ENCODE results near the gene CHI3L2. TPM values are rescaled to one million over a fixed set of nuclear protein-coding genes. Genes with fewer than 3 reads are reported as not detected.

The CHI3L2 gene
- total and polyA plus RNA-seq, 10 of the 15 experiments (the other 5 are each of a cell fraction or from before 2014, with no cell fraction given): 37.1 to 508 (median 98.3) TPM

GRCh38 chr1:111285879-111286278 is 58.4 kb downstream of the CHI3L2 start:
- FAIRE-seq (no peak), ATAC-seq (no peak), DNase-seq (ENCODE audit: low read depth, low spot score) (no peak)
- CTCF ChIA-PET: no interaction called here
- in situ Hi-C loops (cut with MboI) (no loop called here), intact Hi-C loops (cut with micrococcal nuclease; ENCODE audit: unreplicated experiment) (no loop called here)
- Histone ChIP-seq H2AFZ (ENCODE audit: control insufficient read depth, low read depth, low read length) (no peak overlapping the region), H3K9ac (ENCODE audit: control insufficient read depth, insufficient read depth, low read length) (no peak overlapping the region), H4K20me1 (ENCODE audit: control insufficient read depth, insufficient read depth) (no peaks in the 10 kb centered on the region), H3K4me3 (no peak overlapping the region), H3K4me1 (ENCODE audit: control insufficient read depth, insufficient read depth, low read length) (no peaks in the 10 kb centered on the region), H3K4me2 (ENCODE audit: control insufficient read depth, insufficient read depth) (no peak overlapping the region), H3K27me3 (replicated peaks in 1 of 2; ENCODE audit: control insufficient read depth in 2 of 2, insufficient read depth in 2 of 2, low read length in 1 of 2) (peaks cover 0 to 6% of the 10 kb centered on the region in 2 experiments; a peak in 1 of 4 replicates), H3K27ac (ENCODE audit: control insufficient read depth, insufficient read depth) (no peak overlapping the region), H3K79me2 (ENCODE audit: control insufficient read depth, insufficient read depth, low read length) (no peaks in the 10 kb centered on the region), H3K9me3 (replicated peaks; ENCODE audit: control insufficient read depth, insufficient read depth, low read length) (no peaks in the 10 kb centered on the region), H3K36me3 (ENCODE audit: control insufficient read depth in 2 of 2, insufficient read depth in 2 of 2, low read length in 1 of 2) (no peaks in the 10 kb centered on the region)
- BruUV-seq (replicated peaks): no TSS peak
- 67% methylated on average over 2 of the region's 2 CpGs for WGBS (ENCODE audit: insufficient coverage, insufficient replicate concordance, low lambda C conversion rate, missing lambda C conversion rate)
- RAD21 ChIA-PET (ENCODE audit: unreplicated experiment): no interaction called here
- SMC1A ChIA-PET (ENCODE audit: uncharacterized antibody, unreplicated experiment): no interaction called here
- POLR2A ChIA-PET: no interaction called here
- TF ChIP-seq, protein P1, sequence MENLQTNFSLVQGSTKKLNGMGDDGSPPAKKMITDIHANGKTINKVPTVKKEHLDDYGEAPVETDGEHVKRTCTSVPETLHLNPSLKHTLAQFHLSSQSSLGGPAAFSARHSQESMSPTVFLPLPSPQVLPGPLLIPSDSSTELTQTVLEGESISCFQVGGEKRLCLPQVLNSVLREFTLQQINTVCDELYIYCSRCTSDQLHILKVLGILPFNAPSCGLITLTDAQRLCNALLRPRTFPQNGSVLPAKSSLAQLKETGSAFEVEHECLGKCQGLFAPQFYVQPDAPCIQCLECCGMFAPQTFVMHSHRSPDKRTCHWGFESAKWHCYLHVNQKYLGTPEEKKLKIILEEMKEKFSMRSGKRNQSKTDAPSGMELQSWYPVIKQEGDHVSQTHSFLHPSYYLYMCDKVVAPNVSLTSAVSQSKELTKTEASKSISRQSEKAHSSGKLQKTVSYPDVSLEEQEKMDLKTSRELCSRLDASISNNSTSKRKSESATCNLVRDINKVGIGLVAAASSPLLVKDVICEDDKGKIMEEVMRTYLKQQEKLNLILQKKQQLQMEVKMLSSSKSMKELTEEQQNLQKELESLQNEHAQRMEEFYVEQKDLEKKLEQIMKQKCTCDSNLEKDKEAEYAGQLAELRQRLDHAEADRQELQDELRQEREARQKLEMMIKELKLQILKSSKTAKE (IDR thresholded peaks at IDR 0.05; ENCODE audit: low read depth, poor library complexity, severe bottlenecking): no peak
- TF ChIP-seq ATF3 (IDR thresholded peaks at IDR 0.05; ENCODE audit: borderline replicate concordance, extremely low read depth, low read depth, low read length) (no peak), NR2C2 (IDR thresholded peaks at IDR 0.05; ENCODE audit: borderline replicate concordance, control insufficient read depth, insufficient read length, low read depth) (no peak), ZBTB40 (IDR thresholded peaks at IDR 0.05; ENCODE audit: borderline replicate concordance) (no peak), ZNF217 (IDR thresholded peaks at IDR 0.05) (no peak), TAF1 (IDR thresholded peaks at IDR 0.05; ENCODE audit: borderline replicate concordance, low read depth, low read length) (no peak), REST (IDR thresholded peaks at IDR 0.05; ENCODE audit: low read depth, low read length) (no peak), CEBPB (IDR thresholded peaks at IDR 0.05; ENCODE audit: borderline replicate concordance in 1 of 2, low read depth in 2 of 2, low read length in 2 of 2) (no peak), HDGF (IDR thresholded peaks at IDR 0.05) (no peak), ZNF622 (IDR thresholded peaks at IDR 0.05) (no peak), KLF5 (IDR thresholded peaks at IDR 0.05; ENCODE audit: partially characterized antibody) (no peak)
- TF ChIP-seq, protein P2, sequence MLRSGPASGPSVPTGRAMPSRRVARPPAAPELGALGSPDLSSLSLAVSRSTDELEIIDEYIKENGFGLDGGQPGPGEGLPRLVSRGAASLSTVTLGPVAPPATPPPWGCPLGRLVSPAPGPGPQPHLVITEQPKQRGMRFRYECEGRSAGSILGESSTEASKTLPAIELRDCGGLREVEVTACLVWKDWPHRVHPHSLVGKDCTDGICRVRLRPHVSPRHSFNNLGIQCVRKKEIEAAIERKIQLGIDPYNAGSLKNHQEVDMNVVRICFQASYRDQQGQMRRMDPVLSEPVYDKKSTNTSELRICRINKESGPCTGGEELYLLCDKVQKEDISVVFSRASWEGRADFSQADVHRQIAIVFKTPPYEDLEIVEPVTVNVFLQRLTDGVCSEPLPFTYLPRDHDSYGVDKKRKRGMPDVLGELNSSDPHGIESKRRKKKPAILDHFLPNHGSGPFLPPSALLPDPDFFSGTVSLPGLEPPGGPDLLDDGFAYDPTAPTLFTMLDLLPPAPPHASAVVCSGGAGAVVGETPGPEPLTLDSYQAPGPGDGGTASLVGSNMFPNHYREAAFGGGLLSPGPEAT (IDR thresholded peaks at IDR 0.05; ENCODE audit: low read depth): no peak

Measured in GM12878 (cell line).